Cortex of kidney (tissue), 1 donor: ENCODE measurements around the gene STARD3NL.
"Not testable (repeated sequence)": the region's sequence is repeated elsewhere in the genome, so short reads cannot be mapped to it uniquely, and the experiment has no call there.

ENCODE experiments used
- DNase-seq: peaks from one replicate; lab custom pipeline; 2025; lab: John Stamatoyannopoulos, UW

The STARD3NL gene

DNA sequence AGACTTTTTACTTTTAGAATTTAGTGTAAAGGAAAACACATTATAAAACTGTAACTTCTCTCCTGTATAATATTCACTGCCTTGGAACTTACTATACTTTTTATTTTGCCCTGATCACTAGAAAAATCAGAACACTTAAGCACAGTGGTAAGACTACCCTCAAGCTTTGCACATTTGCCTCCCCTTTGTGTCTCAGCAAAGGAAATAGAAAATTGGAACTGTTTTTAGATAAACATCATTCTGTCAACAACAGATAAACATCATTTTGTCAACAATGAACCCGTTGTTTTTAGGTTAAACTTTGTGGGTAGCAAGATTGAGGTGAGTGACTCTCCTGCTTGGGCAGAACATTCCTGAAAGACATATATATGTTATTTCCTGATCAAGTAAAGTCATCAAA lies 86.6 kb downstream of the STARD3NL start:
- DNase-seq: not testable (repeated sequence)

DNA sequence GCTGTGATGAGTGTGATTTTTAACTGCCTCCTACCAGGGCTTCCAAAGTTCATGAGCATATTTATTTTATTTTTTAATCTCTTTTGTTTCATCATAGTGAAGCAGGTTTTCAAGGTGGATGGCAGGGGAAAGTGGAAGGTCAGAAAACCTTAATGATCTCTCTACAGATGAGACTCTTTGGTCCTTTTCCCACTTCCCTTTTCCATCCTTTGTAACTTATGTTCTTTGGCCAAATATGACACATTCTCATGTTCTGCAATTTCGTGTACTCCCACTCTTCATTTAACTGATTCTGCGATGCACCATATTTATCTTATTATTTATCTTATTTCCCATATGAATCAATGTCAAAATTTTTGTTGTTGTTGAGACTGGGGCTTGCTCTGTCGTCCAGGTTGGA lies 87.9 kb downstream of the STARD3NL start:
- DNase-seq: not testable (repeated sequence)

GRCh38 chr7:38269704-38270346 lies 91.8 kb downstream of the STARD3NL start:
- not testable (repeated sequence) for DNase-seq

DNA sequence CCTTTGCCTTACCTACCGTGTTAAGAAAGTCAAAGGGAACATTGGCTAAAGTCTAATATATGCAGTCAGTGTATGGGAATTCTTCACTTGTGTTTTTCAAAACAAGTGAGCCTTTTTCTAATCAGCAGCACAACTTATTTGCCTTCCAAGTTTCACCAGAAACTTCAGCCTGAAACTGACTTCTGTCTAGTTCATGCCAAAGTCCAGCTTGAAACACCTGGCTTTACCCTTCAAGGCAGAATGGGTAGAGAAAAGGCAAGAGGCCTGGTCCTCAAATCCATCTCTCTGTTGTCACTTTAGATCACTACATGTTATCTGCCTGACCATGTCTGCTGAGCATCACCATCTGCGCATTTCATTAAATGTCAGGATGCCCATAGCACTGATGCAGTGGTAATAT lies 92.4 kb downstream of the STARD3NL start:
- DNase-seq: not testable (repeated sequence)

DNA sequence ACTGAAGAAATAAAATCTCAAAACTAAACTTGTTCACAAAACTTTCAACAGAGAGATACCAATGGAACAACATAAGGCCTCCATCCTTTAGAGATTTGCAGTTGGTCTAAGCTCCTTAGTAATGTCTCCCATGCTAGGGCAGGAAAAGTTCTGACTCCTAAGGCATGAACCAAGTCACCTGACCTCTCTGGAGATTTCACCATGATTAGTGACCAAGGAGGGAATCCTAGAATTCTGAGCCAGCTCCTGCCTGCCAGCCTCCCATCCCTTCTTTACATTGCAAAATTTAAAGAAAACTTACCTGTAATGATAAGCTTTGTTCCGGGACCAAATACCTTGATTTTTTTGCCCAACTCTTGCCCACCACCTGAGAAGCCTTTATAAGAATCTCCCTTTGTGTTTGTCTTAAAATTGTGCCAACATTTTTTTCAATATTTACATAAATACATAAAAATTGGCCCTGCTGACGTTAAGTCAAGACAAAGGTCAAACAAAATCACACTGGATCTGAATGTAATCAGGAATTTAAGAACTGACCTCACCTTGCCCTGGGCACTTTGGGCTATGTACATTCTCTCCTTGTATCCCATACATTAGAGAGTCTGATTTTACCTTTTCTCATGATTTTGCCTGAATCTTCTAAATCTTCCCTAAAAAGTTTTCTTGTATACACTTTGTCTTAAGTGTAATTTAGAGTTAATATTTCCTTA lies 95.4 kb downstream of the STARD3NL start, which contains the start of gene TARP:
Gene TARP, minus strand, starts transcription at position 351 of the 710 bp plus-strand sequence.
- no peak for DNase-seq

GRCh38 chr7:38274486-38274885 lies 96.4 kb downstream of the STARD3NL start:
- no peak for DNase-seq

DNA sequence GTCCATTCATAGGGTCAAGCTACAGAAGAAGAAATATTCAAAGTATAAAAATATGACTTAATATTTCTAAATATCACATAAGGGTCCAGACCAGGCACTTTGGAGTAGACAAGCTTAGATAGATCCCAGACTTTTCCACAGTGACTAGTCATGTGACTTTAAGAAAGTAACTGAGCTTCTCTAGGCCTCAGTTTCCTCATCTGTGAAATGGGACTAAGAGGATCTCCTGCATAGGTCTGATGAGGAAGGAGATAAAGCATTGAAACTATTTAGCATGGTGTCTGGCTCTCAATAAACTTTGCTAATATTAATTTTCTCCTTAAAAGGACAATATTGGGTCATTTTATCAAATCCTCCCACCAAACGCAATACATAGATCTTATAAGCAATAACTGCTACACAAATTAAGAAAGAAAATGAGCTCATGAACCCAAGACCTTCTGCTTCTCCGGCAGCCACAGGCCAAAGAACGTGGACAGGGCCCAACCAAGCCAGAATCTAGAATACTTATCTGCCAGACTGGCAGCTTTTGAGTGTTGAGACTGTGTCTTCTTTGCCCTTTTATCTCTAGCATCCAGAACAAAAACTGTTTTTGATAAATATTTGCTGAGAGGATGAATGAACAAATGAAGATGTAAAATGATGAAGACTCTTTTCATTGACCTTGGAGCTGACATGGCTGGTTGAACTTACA lies 97.0 kb downstream of the STARD3NL start:
- DNase-seq: no peak

DNA sequence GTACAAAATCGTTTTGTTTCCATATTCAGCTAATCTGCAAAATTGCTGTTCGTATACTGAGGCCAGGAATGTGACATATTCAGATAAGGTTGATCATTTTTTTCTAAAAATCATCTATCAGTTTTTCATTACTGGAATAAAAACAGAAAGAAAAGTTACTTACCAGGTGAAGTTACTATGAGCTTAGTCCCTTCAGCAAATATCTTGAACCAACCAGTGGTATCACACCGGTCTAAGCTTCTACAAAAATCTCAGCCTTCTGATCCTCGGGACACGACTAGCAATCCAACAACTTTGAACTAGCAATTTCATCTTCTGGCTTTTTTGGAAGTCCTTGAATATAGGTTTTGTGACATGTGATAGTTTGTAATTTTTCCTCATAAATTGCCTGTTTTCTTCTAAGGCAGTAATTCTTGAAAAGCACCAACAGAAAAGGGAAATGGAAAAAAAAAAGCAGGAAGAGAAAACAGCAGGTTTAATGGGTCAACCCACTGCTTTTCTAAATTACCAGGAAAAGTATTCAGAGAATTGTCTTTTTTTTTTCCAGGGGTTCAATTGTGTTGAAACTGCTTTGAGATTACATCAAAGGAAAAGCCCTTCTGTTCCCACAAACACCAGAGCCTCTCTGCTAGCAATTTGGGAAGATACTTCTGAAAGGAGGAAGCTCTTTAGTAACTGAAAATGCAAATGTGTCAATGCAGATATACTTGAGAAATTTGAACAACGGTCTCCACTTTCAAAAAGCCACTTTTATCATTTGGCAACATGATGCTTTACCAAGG lies 98.2 kb downstream of the STARD3NL start:
- no peak for DNase-seq

DNA sequence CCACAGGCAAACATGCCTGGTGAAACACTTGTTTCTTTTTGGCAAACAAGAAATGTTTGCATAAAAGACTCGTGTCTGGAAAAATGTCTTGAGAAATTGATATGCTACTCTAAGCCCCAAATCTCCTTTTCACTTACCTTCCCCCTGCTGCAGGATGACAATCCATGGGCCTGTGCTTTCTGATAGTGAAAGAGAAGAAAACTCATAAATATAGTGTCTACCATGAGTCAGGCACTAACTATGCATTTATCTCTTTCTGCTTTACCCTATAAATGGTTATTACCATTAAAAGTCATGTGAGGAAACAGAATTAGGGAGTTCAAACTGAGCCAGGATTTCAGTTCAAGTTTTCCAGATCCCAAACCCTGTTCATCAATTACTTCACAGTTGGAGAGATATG lies 102.0 kb downstream of the STARD3NL start:
- DNase-seq: no peak
